OCI-LY1 (cell line): Measurements from ENCODE around the gene TMEM263.

Experiments used
- H2AFZ ChIP-seq: fragments of 200-600 bp; sonication (generic), shearing (Covaris generic); 2 replicates; pipeline ENCODE4 v1.6.0; 2014; ENCODE audit warnings: antibody characterized with exemption, mild to moderate bottlenecking, low read length
- H3F3A ChIP-seq: fragments of 200-600 bp; sonication (generic), shearing (Covaris generic); 2 replicates; pipeline ENCODE4 v1.6.0; 2014; ENCODE audit warnings: mild to moderate bottlenecking, antibody characterized with exemption, low read length, moderate library complexity; ENCODE audit not compliant: insufficient read depth
- H3K27ac ChIP-seq: fragments of 200-600 bp; sonication (generic); 2 replicates; pipeline ENCODE4 v1.5.1; 2014; ENCODE audit warnings: low read length, mixed run types, mild to moderate bottlenecking, low read depth; ENCODE audit not compliant: poor library complexity, severe bottlenecking
- H3K27me3 ChIP-seq: fragments of 200-600 bp; sonication (generic); 2 replicates; pipeline ENCODE4 v1.6.0; 2014; ENCODE audit warnings: antibody characterized with exemption, mild to moderate bottlenecking, low read length, moderate library complexity; ENCODE audit not compliant: insufficient read depth
- H3K36me3 ChIP-seq: fragments of 200-600 bp; sonication (generic); 2 replicates; pipeline ENCODE4 v1.6.1; 2014; ENCODE audit warnings: mild to moderate bottlenecking, antibody characterized with exemption, low read length, moderate library complexity, mixed read lengths; ENCODE audit not compliant: insufficient read depth
- H3K4me1 ChIP-seq: fragments of 200-600 bp; sonication (generic); 2 replicates; pipeline ENCODE4 v1.5.1; 2014; ENCODE audit warnings: mild to moderate bottlenecking, low read length, moderate library complexity; ENCODE audit not compliant: insufficient read depth, severe bottlenecking
- H3K4me2 ChIP-seq: fragments of 200-600 bp; sonication (generic), shearing (Covaris generic); 2 replicates; pipeline ENCODE4 v1.6.1; 2014; ENCODE audit warnings: low read length
- H3K4me3 ChIP-seq: fragments of 200-600 bp; sonication (generic); 2 replicates; pipeline ENCODE4 v1.5.1; 2014; ENCODE audit warnings: low read length, low read depth, mild to moderate bottlenecking, mixed read lengths; ENCODE audit not compliant: poor library complexity, severe bottlenecking
- H3K79me2 ChIP-seq: fragments of 200-600 bp; shearing (Covaris generic); 2 replicates; pipeline ENCODE4 v1.6.1; 2016; ENCODE audit warnings: mixed run types, low read length, mixed read lengths; ENCODE audit not compliant: insufficient read depth
- H3K9ac ChIP-seq: fragments of 200-600 bp; sonication (generic), shearing (Covaris generic); 2 replicates; pipeline ENCODE4 v1.6.1; 2014; ENCODE audit warnings: mild to moderate bottlenecking, low read length, mixed read lengths
- H3K9me2 ChIP-seq: fragments of 200-600 bp; sonication (generic), shearing (Covaris generic); 2 replicates; pipeline ENCODE4 v1.6.1; 2014; ENCODE audit warnings: low read depth, mild to moderate bottlenecking, low read length, mixed read lengths
- H3K9me3 ChIP-seq: fragments of 200-600 bp; shearing (Covaris generic); 2 replicates; pipeline ENCODE4 v1.6.1; 2014; ENCODE audit warnings: low read length, mixed read lengths
- H4K20me1 ChIP-seq: fragments of 200-600 bp; sonication (generic), shearing (Covaris generic); 2 replicates; pipeline ENCODE4 v1.6.0; 2016; ENCODE audit warnings: mild to moderate bottlenecking, low read length; ENCODE audit not compliant: insufficient read depth
- EZH2 ChIP-seq: fragments of 200-600 bp; sonication (generic), shearing (Covaris generic); IDR thresholded peaks from 2 replicates; pipeline ENCODE4 v1.8.0; 2017; ENCODE audit warnings: borderline replicate concordance, mixed run types, mild to moderate bottlenecking, antibody characterized with exemption, low read length, moderate library complexity, mixed read lengths
- TF ChIP-seq, protein P1 (sequence below): fragments of 200-600 bp; sonication (generic), shearing (Covaris generic); IDR thresholded peaks from 2 replicates; pipeline ENCODE4 v1.5.1; 2017; ENCODE audit warnings: mild to moderate bottlenecking, antibody characterized with exemption, low read length, moderate library complexity, mixed read lengths

TMEM263 gene

GRCh38 chr12:106962286-106962685 is 6.6 kb downstream of the TMEM263 start:
- Histone ChIP-seq H3K9me2 (no peaks in the 10 kb centered on the region), H4K20me1 (no peaks in the 10 kb centered on the region), H3F3A (no peaks in the 10 kb centered on the region; the same call in 1 of the 2 replicates), H3K9me3 (no peaks in the 10 kb centered on the region), H3K9ac (no peak overlapping the region), H3K4me1 (peaks cover 12% of the 10 kb centered on the region), H3K36me3 (no peaks in the 10 kb centered on the region), H3K27me3 (no peaks in the 10 kb centered on the region), H3K79me2 (peaks cover 6% of the 10 kb centered on the region; the same call in 1 of the 2 replicates), H2AFZ (no peak overlapping the region), H3K4me3 (no peak overlapping the region), H3K27ac (no peak overlapping the region), H3K4me2 (no peak overlapping the region)
- TF ChIP-seq, protein P1, sequence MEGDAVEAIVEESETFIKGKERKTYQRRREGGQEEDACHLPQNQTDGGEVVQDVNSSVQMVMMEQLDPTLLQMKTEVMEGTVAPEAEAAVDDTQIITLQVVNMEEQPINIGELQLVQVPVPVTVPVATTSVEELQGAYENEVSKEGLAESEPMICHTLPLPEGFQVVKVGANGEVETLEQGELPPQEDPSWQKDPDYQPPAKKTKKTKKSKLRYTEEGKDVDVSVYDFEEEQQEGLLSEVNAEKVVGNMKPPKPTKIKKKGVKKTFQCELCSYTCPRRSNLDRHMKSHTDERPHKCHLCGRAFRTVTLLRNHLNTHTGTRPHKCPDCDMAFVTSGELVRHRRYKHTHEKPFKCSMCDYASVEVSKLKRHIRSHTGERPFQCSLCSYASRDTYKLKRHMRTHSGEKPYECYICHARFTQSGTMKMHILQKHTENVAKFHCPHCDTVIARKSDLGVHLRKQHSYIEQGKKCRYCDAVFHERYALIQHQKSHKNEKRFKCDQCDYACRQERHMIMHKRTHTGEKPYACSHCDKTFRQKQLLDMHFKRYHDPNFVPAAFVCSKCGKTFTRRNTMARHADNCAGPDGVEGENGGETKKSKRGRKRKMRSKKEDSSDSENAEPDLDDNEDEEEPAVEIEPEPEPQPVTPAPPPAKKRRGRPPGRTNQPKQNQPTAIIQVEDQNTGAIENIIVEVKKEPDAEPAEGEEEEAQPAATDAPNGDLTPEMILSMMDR: no peak
- TF ChIP-seq EZH2: no peak

GRCh38 chr12:106964526-106964925 is 8.8 kb downstream of the TMEM263 start:
- no peaks in the 10 kb centered on the region for H4K20me1 ChIP-seq
- H3F3A ChIP-seq: no peaks in the 10 kb centered on the region
- no peaks in the 10 kb centered on the region; the same call in 1 of the 2 replicates for H3K36me3 ChIP-seq
- H3K79me2 ChIP-seq: no peaks in the 10 kb centered on the region
- no peak overlapping the region for H3K9ac ChIP-seq
- no peaks in the 10 kb centered on the region for H3K9me2 ChIP-seq
- H3K27ac ChIP-seq: no peak overlapping the region
- H3K9me3 ChIP-seq: no peaks in the 10 kb centered on the region
- H3K4me3 ChIP-seq: no peak overlapping the region
- H3K4me1 ChIP-seq: no peaks in the 10 kb centered on the region
- no peak overlapping the region for H3K4me2 ChIP-seq
- TF ChIP-seq EZH2: no peak
- TF ChIP-seq, protein P1: no peak
- no peaks in the 10 kb centered on the region for H3K27me3 ChIP-seq
- no peak overlapping the region for H2AFZ ChIP-seq

DNA sequence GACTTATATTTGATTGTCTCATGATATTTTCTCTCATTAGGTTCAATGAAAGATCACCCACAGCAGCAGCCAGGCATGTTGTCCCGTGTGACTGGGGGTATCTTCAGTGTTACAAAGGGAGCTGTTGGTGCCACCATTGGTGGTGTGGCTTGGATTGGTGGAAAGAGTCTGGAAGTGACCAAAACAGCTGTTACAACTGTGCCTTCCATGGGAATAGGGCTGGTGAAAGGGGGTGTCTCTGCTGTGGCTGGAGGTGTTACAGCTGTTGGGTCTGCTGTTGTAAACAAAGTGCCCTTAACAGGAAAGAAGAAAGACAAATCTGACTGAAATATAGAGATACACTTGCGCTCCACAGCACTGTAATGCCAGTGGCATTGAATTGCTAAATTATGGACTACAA is 15.4 kb downstream of the TMEM263 start:
- H3K9ac ChIP-seq: no peak overlapping the region
- no peak overlapping the region for H3K27ac ChIP-seq
- H3K27me3 ChIP-seq: no peaks in the 10 kb centered on the region
- no peaks in the 10 kb centered on the region for H3F3A ChIP-seq
- peaks cover 7% of the 10 kb centered on the region for H3K36me3 ChIP-seq
- no peaks in the 10 kb centered on the region for H3K9me2 ChIP-seq
- H4K20me1 ChIP-seq: no peaks in the 10 kb centered on the region
- H2AFZ ChIP-seq: no peak overlapping the region
- H3K4me3 ChIP-seq: no peak overlapping the region
- no peak overlapping the region for H3K4me2 ChIP-seq
- no peaks in the 10 kb centered on the region for H3K79me2 ChIP-seq
- H3K9me3 ChIP-seq: no peaks in the 10 kb centered on the region
- TF ChIP-seq, protein P1: no peak
- peaks cover 18% of the 10 kb centered on the region for H3K4me1 ChIP-seq
